HCT116 (cell line): ENCODE data around the gene MYO3B. TPM values are rescaled to one million over a fixed set of nuclear protein-coding genes. Genes with fewer than 3 reads are reported as not detected.

Experiments
- ATAC-seq: fragments of 200-7000 bp; cut with Tn5 transposase; 2 replicates; pipeline ENCODE4 v1.9.1; 2020; ENCODE audit warnings: mild to moderate bottlenecking, moderate library complexity
- BruUV-seq: library from RNA; stranded (reverse); fragments of 400-500 nt; replicated peaks from 2 replicates; lab custom pipeline; 2021; lab: Mats Ljungman, UMichigan
- CTCF ChIA-PET: fragments of 300-600 bp; sonication (Branson Sonifier 250); formaldehyde crosslinking; loops from one replicate; lab custom pipeline; 2021; ENCODE audit warnings: antibody characterized with exemption; lab: Charles Lee
- POLR2A ChIA-PET: fragments of 300-600, 350-600 bp; sonication (Branson Sonifier 250); formaldehyde crosslinking; loops from one replicate; lab custom pipeline; 2021; ENCODE audit warnings: antibody characterized with exemption; lab: Charles Lee
- RAD21 ChIA-PET, 2 experiments: fragments of 300-600 bp; sonication (Branson Sonifier 250); formaldehyde crosslinking; loops; one replicate each; lab custom pipeline; 2023; ENCODE audit warnings: low total read pairs in 2 of 2; ENCODE audit not compliant: uncharacterized antibody in 2 of 2, unreplicated experiment in 2 of 2, low non-redundant PET in 1 of 2; lab: Charles Lee
- DNase-seq: peaks from one replicate; pipeline ENCODE4 v3.0.0-alpha.2; 2010; ENCODE audit warnings: low read depth, low spot score
- H2AFZ ChIP-seq: fragments of 200-600 bp; shearing (Covaris generic), sonication (generic); 2 replicates; pipeline ENCODE4 v1.6.1; 2017; ENCODE audit warnings: low read depth, mixed run types, mixed read lengths, antibody characterized with exemption, low read length; ENCODE audit not compliant: poor library complexity, severe bottlenecking
- H3K27ac ChIP-seq: 2 replicates; pipeline ENCODE4 v1.5.1; 2012; ENCODE audit warnings: low read depth, low read length
- H3K27me3 ChIP-seq: fragments of 200-600 bp; sonication (generic); 2 replicates; pipeline ENCODE4 v1.6.1; 2016; ENCODE audit warnings: mixed run types, low read length, mixed read lengths; ENCODE audit not compliant: insufficient read depth
- H3K36me3 ChIP-seq, 2 experiments: fragments of 200-500 bp in 1 of 2; fragments of 200-600 bp in 1 of 2; sonication (Bioruptor generic) in 1 of 2; sonication (generic) in 1 of 2; 2 replicates each; pipeline versions ENCODE4 v1.5.1 to v1.6.1; 2014 to 2016; ENCODE audit warnings: low read length in 2 of 2, inconsistent platforms in 1 of 2, mixed read lengths in 1 of 2, mixed run types in 1 of 2; ENCODE audit not compliant: insufficient read depth in 2 of 2, control insufficient read depth in 1 of 2
- H3K4me1 ChIP-seq, 2 experiments: fragments of 200-600 bp in 1 of 2; sonication (generic) in 1 of 2; 2 replicates each; pipeline versions ENCODE4 v1.5.1 to v1.6.1; 2012 to 2017; ENCODE audit warnings: low read length in 2 of 2, inconsistent platforms in 1 of 2, mild to moderate bottlenecking in 1 of 2, mixed read lengths in 1 of 2, mixed run types in 1 of 2, moderate library complexity in 1 of 2; ENCODE audit not compliant: insufficient read depth in 2 of 2, control insufficient read depth in 1 of 2
- H3K4me2 ChIP-seq: fragments of 200-600 bp; sonication (generic); 2 replicates; pipeline ENCODE4 v1.6.1; 2017; ENCODE audit warnings: mixed run types, low read length, mixed read lengths
- H3K4me3 ChIP-seq, 2 experiments: fragments of 200-600 bp in 1 of 2; sonication (generic) in 1 of 2; replicated peaks in 1 of 2; 2 replicates each; pipeline ENCODE4 v1.5.1; 2011 to 2016; ENCODE audit warnings: low read length in 2 of 2, control low read depth in 1 of 2, low read depth in 1 of 2, mild to moderate bottlenecking in 1 of 2, mixed read lengths in 1 of 2, mixed run types in 1 of 2
- H3K79me2 ChIP-seq: fragments of 200-600 bp; sonication (generic); 2 replicates; pipeline ENCODE4 v1.6.1; 2017; ENCODE audit warnings: mild to moderate bottlenecking, mixed run types, low read length, moderate library complexity, mixed read lengths; ENCODE audit not compliant: insufficient read depth
- H3K9ac ChIP-seq: fragments of 200-600 bp; sonication (generic); 2 replicates; pipeline ENCODE4 v1.6.1; 2016; ENCODE audit warnings: low read length, mixed read lengths
- H3K9me2 ChIP-seq: fragments of 200-600 bp; sonication (generic), shearing (Covaris generic); 2 replicates; pipeline ENCODE4 v1.6.1; 2017; ENCODE audit warnings: mixed run types, mild to moderate bottlenecking, moderate library complexity; ENCODE audit not compliant: insufficient read depth
- H3K9me3 ChIP-seq, 2 experiments: fragments of 200-500 bp in 1 of 2; fragments of 200-600 bp in 1 of 2; sonication (Bioruptor generic) in 1 of 2; sonication (generic) in 1 of 2; 2 replicates each; pipeline ENCODE4 v1.6.1; 2014 to 2017; ENCODE audit warnings: low read length in 2 of 2, mixed read lengths in 2 of 2, inconsistent platforms in 1 of 2, low read depth in 1 of 2, mild to moderate bottlenecking in 1 of 2, mixed run types in 1 of 2, moderate library complexity in 1 of 2; ENCODE audit not compliant: control insufficient read depth in 1 of 2, insufficient read depth in 1 of 2
- H4K20me1 ChIP-seq: fragments of 200-600 bp; sonication (generic), shearing (Covaris generic); 2 replicates; pipeline ENCODE4 v1.6.1; 2017; ENCODE audit warnings: mixed run types, mild to moderate bottlenecking, moderate library complexity; ENCODE audit not compliant: insufficient read depth
- ATF3 ChIP-seq: IDR thresholded peaks from 2 replicates; pipeline ENCODE4 v1.6.1; 2012
- CBX3 ChIP-seq: IDR thresholded peaks from 2 replicates; pipeline ENCODE4 v1.6.1; 2012; ENCODE audit warnings: low read depth
- CTCF ChIP-seq, 3 experiments: fragments of 200-600 bp in 1 of 3; sonication (generic) in 1 of 3; IDR thresholded peaks in 2 of 3; conservative IDR thresholded peaks in 1 of 3; 2 replicates each; pipeline ENCODE4 v1.5.1; 2012 to 2017; ENCODE audit warnings: low read depth in 2 of 3, low read length in 2 of 3, antibody characterized with exemption in 1 of 3, borderline replicate concordance in 1 of 3, control low read depth in 1 of 3, mild to moderate bottlenecking in 1 of 3, mixed read lengths in 1 of 3, mixed run types in 1 of 3, moderate library complexity in 1 of 3; ENCODE audit not compliant: insufficient read depth in 1 of 3
- EGR1 ChIP-seq: IDR thresholded peaks from 2 replicates; pipeline ENCODE4 v1.6.1; 2012; ENCODE audit warnings: low read depth
- ELF1 ChIP-seq: IDR thresholded peaks from 2 replicates; pipeline ENCODE4 v1.6.1; 2012; ENCODE audit warnings: low read depth, borderline replicate concordance
- EZH2 ChIP-seq: fragments of 200-600 bp; sonication (generic); IDR thresholded peaks from 2 replicates; pipeline ENCODE4 v1.6.1; 2017; ENCODE audit warnings: antibody characterized with exemption, mixed run types
- POLR2A ChIP-seq: IDR thresholded peaks from 2 replicates; pipeline ENCODE4 v1.7.0; 2011; ENCODE audit warnings: borderline replicate concordance; ENCODE audit not compliant: insufficient read depth, insufficient read length; ENCODE audit errors: extremely low read depth
- POLR2AphosphoS5 ChIP-seq: IDR thresholded peaks from 2 replicates; pipeline ENCODE4 v1.6.1; 2011; ENCODE audit warnings: mild to moderate bottlenecking, low read depth, low read length, moderate library complexity
- RAD21 ChIP-seq: IDR thresholded peaks from 2 replicates; pipeline ENCODE4 v1.6.1; 2012; ENCODE audit warnings: low read depth, mild to moderate bottlenecking
- REST ChIP-seq: IDR thresholded peaks from 2 replicates; pipeline ENCODE4 v1.6.1; 2012; ENCODE audit warnings: low read depth
- SIN3A ChIP-seq: IDR thresholded peaks from 2 replicates; pipeline ENCODE4 v1.6.1; 2012; ENCODE audit warnings: low read depth
- SP1 ChIP-seq: IDR thresholded peaks from 2 replicates; pipeline ENCODE4 v1.6.1; 2012; ENCODE audit warnings: low read depth
- SRF ChIP-seq: IDR thresholded peaks from 2 replicates; pipeline ENCODE4 v1.6.1; 2012; ENCODE audit warnings: low read depth
- TCF7L2 ChIP-seq: IDR thresholded peaks from 2 replicates; pipeline ENCODE4 v1.7.0; 2011; ENCODE audit warnings: borderline replicate concordance, inconsistent platforms; ENCODE audit not compliant: insufficient read depth, insufficient read length; ENCODE audit errors: extremely low read depth
- YY1 ChIP-seq: IDR thresholded peaks from 2 replicates; pipeline ENCODE4 v1.6.1; 2011; ENCODE audit warnings: low read length, low read depth, moderate library complexity, mild to moderate bottlenecking; ENCODE audit not compliant: insufficient replicate concordance; ENCODE audit errors: extremely low read depth
- ZFX ChIP-seq: fragments of 450-650 bp; IDR thresholded peaks from 2 replicates; pipeline ENCODE4 v1.6.1; 2017
- ZNF274 ChIP-seq: fragments of 200-500 bp; sonication (Bioruptor generic); IDR thresholded peaks from 2 replicates; pipeline ENCODE4 v1.6.1; 2014; ENCODE audit warnings: mild to moderate bottlenecking, low read depth, low read length, inconsistent platforms
- intact Hi-C: fragments of 100-400 bp; cut with micrococcal nuclease; formaldehyde crosslinking; loops from 2 replicates; pipeline ENCODE4 v1.10.0; 2022
- total RNA-seq: library from RNA; stranded (reverse); gene quantifications from one replicate; pipeline ENCODE4 v1.2.1, GENCODE V29; 2021; ENCODE audit not compliant: unreplicated experiment

Gene MYO3B
- total RNA-seq, 1 experiment from 2014 or later: not detected

GRCh38 chr2:170562928-170563327, 385.0 kb downstream of the MYO3B start (continued):
- no peak for TF ChIP-seq REST
- TF ChIP-seq SP1: no peak

- ATAC-seq (no peak), DNase-seq (no peak)
- intact Hi-C loops: no loop called here
- Histone ChIP-seq H3K27ac (no peak overlapping the region), H4K20me1 (no peaks in the 10 kb centered on the region), H3K4me2 (no peak overlapping the region), H3K9me3 (no peaks in the 10 kb centered on the region), H3K4me1 (no peaks in the 10 kb centered on the region), H3K4me3 (no peak overlapping the region), H2AFZ (no peak overlapping the region), H3K9ac (no peak overlapping the region), H3K9me2 (no peaks in the 10 kb centered on the region), H3K79me2 (no peaks in the 10 kb centered on the region), H3K27me3 (no peaks in the 10 kb centered on the region), H3K36me3 (no peaks in the 10 kb centered on the region)
- no TSS peak for BruUV-seq
- RAD21 ChIA-PET: no interaction called here
- POLR2A ChIA-PET: no interaction called here
- CTCF ChIA-PET: no interaction called here
- TF ChIP-seq YY1 (no peak), ZFX (no peak), EGR1 (no peak), SP1 (no peak), EZH2 (no peak), POLR2AphosphoS5 (no peak), TCF7L2 (no peak), RAD21 (no peak), POLR2A (no peak), ELF1 (no peak), ATF3 (no peak), SIN3A (no peak), ZNF274 (no peak), SRF (no peak), CTCF (IDR thresholded peaks at IDR 0.05 in 2 of 3, conservative IDR thresholded peaks at IDR 0.05 in 1 of 3; ENCODE audit: borderline replicate concordance in 1 of 3, insufficient read depth in 1 of 3, low read depth in 2 of 3, low read length in 2 of 3) (no peak), REST (no peak), CBX3 (no peak)
These were observed 385.5 kb downstream of the MYO3B start for GRCh38 chr2:170563401-170563800.
